ENCODE measurements around the gene RBM3. TPM values are rescaled to one million over a fixed set of nuclear protein-coding genes. Genes with fewer than 3 reads are reported as not detected.

Gene RBM3
- 339 and 433 TPM in 2 replicates for total RNA-seq

GRCh38 chrX:48574270-48575266, at the start of gene RBM3:
RBM3 (plus strand) TSS chrX:48574484; CDS start chrX:48575181, 697 bp downstream.

GRCh38 chrX:48539345-48540027, 34.8 kb upstream of the RBM3 start, which contains the start of gene TBC1D25:
TBC1D25 (plus strand) TSS chrX:48539714; CDS start chrX:48539798, 84 bp downstream.

GRCh38 chrX:48597353-48598264, 23.3 kb downstream of the RBM3 start, which contains the start of gene WDR13:
WDR13 (plus strand) TSS chrX:48597492; CDS start chrX:48597997, 505 bp downstream.

Small RNAs within 50 kb of the gene (small RNA-seq; reads per million reads assigned to genes)
- not detected for gene MRPL32P1

Other genes starting within 250 kb of the RBM3 start
- not detected in 2 replicates for gene SSX3, start 217.8 kb upstream of the RBM3 start, total RNA-seq
- not detected in 2 replicates for gene SSX4, start 190.9 kb upstream of the RBM3 start, total RNA-seq
- gene SSX4B, start 162.5 kb upstream of the RBM3 start, total RNA-seq, result not detected in 2 replicates
- gene SLC38A5, start 104.2 kb upstream of the RBM3 start, total RNA-seq, result 31.8 and 76.5 TPM in 2 replicates
- 56.7 and 67.2 TPM in 2 replicates for gene FTSJ1, start 98.3 kb upstream of the RBM3 start, total RNA-seq
- gene PORCN, start 65.5 kb upstream of the RBM3 start, total RNA-seq, result 6.1 and 8.5 TPM in 2 replicates
- gene EBP, start 52.7 kb upstream of the RBM3 start, total RNA-seq, result 89.1 and 143 TPM in 2 replicates
- 7.2 and 7.8 TPM in 2 replicates for gene TBC1D25, start 34.8 kb upstream of the RBM3 start, total RNA-seq
- 65.3 and 85.5 TPM in 2 replicates for gene WDR13, start 23.0 kb downstream of the RBM3 start, total RNA-seq
- gene WAS, start 109.3 kb downstream of the RBM3 start, total RNA-seq, result 0.07 TPM in 1 of 2 replicates, not detected in the other
- gene SUV39H1, start 122.2 kb downstream of the RBM3 start, total RNA-seq, result 11.0 and 15.8 TPM in 2 replicates
- not detected in 2 replicates for gene GLOD5, start 187.3 kb downstream of the RBM3 start, total RNA-seq
- not detected in 2 replicates for gene GATA1, start 212.1 kb downstream of the RBM3 start, total RNA-seq
- 20.6 and 28.7 TPM in 2 replicates for gene HDAC6, start 227.6 kb downstream of the RBM3 start, total RNA-seq